ENCODE data around the gene NAP1L4. TPM values are rescaled to one million over a fixed set of nuclear protein-coding genes. Genes with fewer than 3 reads are reported as not detected.

NAP1L4 gene
- total RNA-seq, 1 donor from 2014 or later: 184 TPM

DNA sequence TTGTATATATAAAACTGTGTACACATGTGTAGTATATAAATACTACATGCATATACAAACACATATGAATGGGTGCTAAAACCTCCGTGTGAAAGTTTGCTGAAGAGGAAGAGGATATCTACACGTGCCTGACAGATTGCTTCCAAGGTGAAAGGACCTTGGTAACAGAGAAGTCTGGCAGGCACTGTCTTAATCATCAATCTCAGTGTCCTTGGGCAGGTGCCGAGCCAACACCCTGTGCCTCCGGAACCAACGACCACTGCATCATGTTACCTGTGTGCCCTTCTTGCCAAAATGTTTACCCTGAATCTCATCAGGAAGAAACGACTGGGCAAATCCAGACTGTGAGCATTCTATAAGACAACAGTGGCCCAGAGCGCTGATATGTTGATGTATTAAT lies 15.0 kb downstream of the NAP1L4 start:
- no peak for DNase-seq (ENCODE audit: low spot score, unreplicated experiment)
- Mint-ChIP-seq H3K4me1 (ENCODE audit: low read depth) (peaks cover 3% of the 10 kb centered on the region), H3K27ac (no peak overlapping the region), H3K27me3 (no peaks in the 10 kb centered on the region), H3K9me3 (ENCODE audit: low read depth) (no peaks in the 10 kb centered on the region), H3K36me3 (ENCODE audit: insufficient read depth) (peaks cover 15% of the 10 kb centered on the region), H3K4me3 (ENCODE audit: low read depth) (no peak overlapping the region)
- TF ChIP-seq, protein P1, sequence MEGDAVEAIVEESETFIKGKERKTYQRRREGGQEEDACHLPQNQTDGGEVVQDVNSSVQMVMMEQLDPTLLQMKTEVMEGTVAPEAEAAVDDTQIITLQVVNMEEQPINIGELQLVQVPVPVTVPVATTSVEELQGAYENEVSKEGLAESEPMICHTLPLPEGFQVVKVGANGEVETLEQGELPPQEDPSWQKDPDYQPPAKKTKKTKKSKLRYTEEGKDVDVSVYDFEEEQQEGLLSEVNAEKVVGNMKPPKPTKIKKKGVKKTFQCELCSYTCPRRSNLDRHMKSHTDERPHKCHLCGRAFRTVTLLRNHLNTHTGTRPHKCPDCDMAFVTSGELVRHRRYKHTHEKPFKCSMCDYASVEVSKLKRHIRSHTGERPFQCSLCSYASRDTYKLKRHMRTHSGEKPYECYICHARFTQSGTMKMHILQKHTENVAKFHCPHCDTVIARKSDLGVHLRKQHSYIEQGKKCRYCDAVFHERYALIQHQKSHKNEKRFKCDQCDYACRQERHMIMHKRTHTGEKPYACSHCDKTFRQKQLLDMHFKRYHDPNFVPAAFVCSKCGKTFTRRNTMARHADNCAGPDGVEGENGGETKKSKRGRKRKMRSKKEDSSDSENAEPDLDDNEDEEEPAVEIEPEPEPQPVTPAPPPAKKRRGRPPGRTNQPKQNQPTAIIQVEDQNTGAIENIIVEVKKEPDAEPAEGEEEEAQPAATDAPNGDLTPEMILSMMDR (IDR thresholded peaks at IDR 0.05; ENCODE audit: unreplicated experiment): no peak

DNA sequence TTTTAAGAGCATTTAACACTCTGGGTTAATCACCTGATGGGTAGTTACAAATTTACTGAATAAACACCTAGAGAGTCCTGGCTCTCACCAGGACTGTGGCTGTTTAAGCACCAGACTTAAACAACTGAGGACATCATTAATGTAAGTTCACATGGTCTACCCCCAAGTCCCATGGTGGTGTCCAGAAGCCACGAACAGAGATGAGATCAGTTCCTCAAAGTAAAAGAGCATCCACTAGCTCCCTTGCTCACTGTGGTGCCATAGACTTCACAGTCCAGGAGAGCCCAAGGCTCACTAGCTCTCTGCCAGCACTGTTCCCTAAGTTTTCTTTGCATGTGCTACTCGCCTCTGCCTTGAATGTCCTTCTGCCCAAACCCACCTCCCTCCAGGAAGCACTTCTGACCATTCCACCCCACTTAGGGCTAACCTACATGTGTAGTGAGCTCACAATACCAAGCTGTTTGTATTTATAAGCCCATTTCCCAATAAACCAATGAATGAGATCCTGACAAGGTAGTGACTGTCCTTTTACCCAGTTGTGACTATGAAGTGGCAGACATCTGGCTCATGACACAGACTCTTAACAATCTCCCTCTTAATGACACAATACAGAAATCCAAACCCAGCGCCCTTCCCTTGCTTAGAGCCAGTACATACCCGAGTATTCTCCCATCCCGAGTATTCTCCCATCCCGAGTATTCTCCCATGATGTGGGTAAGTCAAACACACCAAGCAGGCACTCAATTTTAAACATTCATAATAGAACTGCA lies 15.7 kb downstream of the NAP1L4 start:
- no peaks in the 10 kb centered on the region for H3K4me1 Mint-ChIP-seq (ENCODE audit: low read depth)
- no peak overlapping the region for H3K4me3 Mint-ChIP-seq (ENCODE audit: low read depth)
- H3K36me3 Mint-ChIP-seq (ENCODE audit: insufficient read depth): peaks cover 15% of the 10 kb centered on the region
- TF ChIP-seq, protein P1 (IDR thresholded peaks at IDR 0.05; ENCODE audit: unreplicated experiment): no peak
- no peak for DNase-seq (ENCODE audit: low spot score, unreplicated experiment)
- H3K27me3 Mint-ChIP-seq: no peaks in the 10 kb centered on the region
- peak overlapping the region; percentile 2 for H3K27ac Mint-ChIP-seq
- no peaks in the 10 kb centered on the region for H3K9me3 Mint-ChIP-seq (ENCODE audit: low read depth)

DNA sequence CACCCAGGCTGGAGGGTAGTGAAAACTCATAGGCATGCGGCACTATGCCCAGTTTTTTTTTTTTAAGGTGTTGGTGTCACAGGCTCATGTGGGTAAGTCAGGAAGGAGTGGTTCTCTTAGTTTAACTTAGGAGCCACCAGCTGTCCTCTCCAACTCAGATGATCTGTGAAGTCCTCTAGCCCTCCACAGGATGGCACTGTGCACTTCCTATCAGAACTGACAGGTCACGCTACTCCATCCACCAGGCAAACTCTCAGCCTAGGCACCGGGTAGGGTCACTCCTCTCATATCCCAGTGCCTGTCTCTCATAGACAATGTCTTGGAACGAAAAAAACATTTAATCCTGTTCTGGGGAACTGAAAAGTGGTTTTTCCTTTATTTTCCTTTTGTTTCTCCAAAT lies 16.5 kb downstream of the NAP1L4 start:
- H3K9me3 Mint-ChIP-seq (ENCODE audit: low read depth): no peaks in the 10 kb centered on the region
- DNase-seq (ENCODE audit: low spot score, unreplicated experiment): no peak
- H3K4me3 Mint-ChIP-seq (ENCODE audit: low read depth): no peak overlapping the region
- H3K36me3 Mint-ChIP-seq (ENCODE audit: insufficient read depth): peaks cover 16% of the 10 kb centered on the region
- H3K4me1 Mint-ChIP-seq (ENCODE audit: low read depth): no peaks in the 10 kb centered on the region
- TF ChIP-seq, protein P1 (IDR thresholded peaks at IDR 0.05; ENCODE audit: unreplicated experiment): peak; percentile 41
- no peak overlapping the region for H3K27ac Mint-ChIP-seq
- H3K27me3 Mint-ChIP-seq: no peaks in the 10 kb centered on the region

DNA sequence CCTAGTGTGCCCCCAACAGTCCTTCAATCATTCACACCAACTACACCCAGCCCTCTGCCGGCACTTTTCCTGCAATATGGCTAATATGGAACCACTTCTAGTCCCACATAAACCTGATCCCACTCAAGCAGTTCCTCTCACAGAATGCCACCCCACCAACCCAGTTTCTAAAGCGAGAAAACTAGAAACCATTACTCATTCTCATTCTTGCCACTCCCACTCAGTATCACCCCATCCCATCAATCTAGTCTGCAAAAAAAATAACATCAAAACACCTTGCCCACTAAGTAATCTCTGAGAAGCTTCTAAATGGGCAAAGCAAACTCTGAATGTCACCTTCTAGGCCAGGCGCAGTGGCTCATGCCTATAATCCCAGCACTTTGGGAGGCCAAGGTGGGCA lies 17.9 kb downstream of the NAP1L4 start:
- Mint-ChIP-seq H3K4me1 (ENCODE audit: low read depth) (no peaks in the 10 kb centered on the region), H3K27ac (no peak overlapping the region), H3K27me3 (no peaks in the 10 kb centered on the region), H3K36me3 (ENCODE audit: insufficient read depth) (peaks cover 27% of the 10 kb centered on the region), H3K4me3 (ENCODE audit: low read depth) (no peak overlapping the region), H3K9me3 (ENCODE audit: low read depth) (no peaks in the 10 kb centered on the region)
- DNase-seq (ENCODE audit: low spot score, unreplicated experiment): no peak
- TF ChIP-seq, protein P1 (IDR thresholded peaks at IDR 0.05; ENCODE audit: unreplicated experiment): no peak

DNA sequence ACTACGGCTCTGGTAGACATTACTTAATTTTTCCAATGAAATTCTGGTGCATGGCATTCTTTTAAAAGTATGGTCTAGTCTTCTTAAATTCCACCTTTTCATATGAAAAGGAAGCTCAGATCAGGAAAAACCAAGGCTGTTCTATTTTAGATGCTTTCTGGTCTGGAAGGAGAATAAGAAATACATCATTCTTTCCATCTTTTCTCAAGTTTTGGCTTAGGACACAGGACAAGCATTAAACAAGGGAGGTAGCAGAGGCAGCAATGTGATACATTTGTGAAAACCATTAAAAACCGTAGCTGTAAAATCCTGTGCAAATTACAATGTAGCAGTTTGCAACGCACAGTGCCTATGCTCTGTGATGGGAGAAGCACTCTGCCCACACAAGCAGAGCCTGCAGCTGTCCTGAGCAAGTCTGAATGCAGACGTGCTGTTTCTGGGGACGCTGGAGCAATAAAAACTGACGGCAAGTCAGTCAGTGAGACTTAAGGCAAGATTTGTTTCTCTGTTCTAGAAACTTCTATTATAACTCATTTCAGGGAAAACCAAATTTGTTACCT lies 23.7 kb downstream of the NAP1L4 start:
- no peak overlapping the region for H3K27ac Mint-ChIP-seq

More for the DNA sequence above, 23.7 kb downstream of the NAP1L4 start:
- no peak for DNase-seq (ENCODE audit: low spot score, unreplicated experiment)
- Mint-ChIP-seq H3K4me3 (ENCODE audit: low read depth) (no peak overlapping the region), H3K4me1 (ENCODE audit: low read depth) (no peaks in the 10 kb centered on the region), H3K9me3 (ENCODE audit: low read depth) (no peaks in the 10 kb centered on the region), H3K36me3 (ENCODE audit: insufficient read depth) (peaks cover 46% of the 10 kb centered on the region), H3K27me3 (no peaks in the 10 kb centered on the region)
- TF ChIP-seq, protein P1 (IDR thresholded peaks at IDR 0.05; ENCODE audit: unreplicated experiment): no peak

Measured in progenitor cell of endocrine pancreas (in vitro differentiated cells).